ENCODE measurements around the gene DCAF8L1.

Gene DCAF8L1

GRCh38 chrX:27981349-27981748 is at the start of gene DCAF8L1:
Gene DCAF8L1 (minus strand): TSS chrX:27981449. CDS start chrX:27981334, 115 bp downstream.
- no peak for TF ChIP-seq CTCF (IDR thresholded peaks at IDR 0.05; ENCODE audit: insufficient read depth, low read length, missing control alignments)
- no peak for DNase-seq (ENCODE audit: low read depth, low spot score)
- ChIA-PET CTCF (no interaction called here), POLR2A (no interaction called here)
- H3K4me3 ChIP-seq (ENCODE audit: low read depth, low read length) = no peak within 1 kb of the TSS

GRCh38 chrX:28022371-28022770 is 41.1 kb upstream of the DCAF8L1 start:
- no peak overlapping the region for H3K4me3 ChIP-seq (ENCODE audit: low read depth, low read length)
- POLR2A ChIA-PET = no interaction called here
- CTCF ChIA-PET = no interaction called here
- TF ChIP-seq CTCF (IDR thresholded peaks at IDR 0.05; ENCODE audit: insufficient read depth, low read length, missing control alignments) = no peak
- no peak for DNase-seq (ENCODE audit: low read depth, low spot score)

- no peak for TF ChIP-seq CTCF (IDR thresholded peaks at IDR 0.05; ENCODE audit: insufficient read depth, low read length, missing control alignments)
- POLR2A ChIA-PET = no interaction called here
- no peak for DNase-seq (ENCODE audit: low read depth, low spot score)
- H3K4me3 ChIP-seq (ENCODE audit: low read depth, low read length) = no peak overlapping the region
- CTCF ChIA-PET = no interaction called here
Measured at GRCh38 chrX:28016823-28017222, 35.6 kb upstream of the DCAF8L1 start.

GRCh38 chrX:28015993-28016392 is 34.7 kb upstream of the DCAF8L1 start:
- DNase-seq (ENCODE audit: low read depth, low spot score) = no peak
- H3K4me3 ChIP-seq (ENCODE audit: low read depth, low read length) = no peak overlapping the region
- TF ChIP-seq CTCF (IDR thresholded peaks at IDR 0.05; ENCODE audit: insufficient read depth, low read length, missing control alignments) = no peak
- POLR2A ChIA-PET = no interaction called here
- CTCF ChIA-PET = no interaction called here

- no peak for DNase-seq (ENCODE audit: low read depth, low spot score)
- no peak for TF ChIP-seq CTCF (IDR thresholded peaks at IDR 0.05; ENCODE audit: insufficient read depth, low read length, missing control alignments)
- H3K4me3 ChIP-seq (ENCODE audit: low read depth, low read length) = no peak overlapping the region
- ChIA-PET CTCF (no interaction called here), POLR2A (no interaction called here)
Measured at GRCh38 chrX:28010875-28011274, 29.6 kb upstream of the DCAF8L1 start.

GRCh38 chrX:27998666-27999065 is 17.4 kb upstream of the DCAF8L1 start:
- no peak for DNase-seq (ENCODE audit: low read depth, low spot score)
- no peak overlapping the region for H3K4me3 ChIP-seq (ENCODE audit: low read depth, low read length)
- ChIA-PET POLR2A (no interaction called here), CTCF (no interaction called here)
- no peak for TF ChIP-seq CTCF (IDR thresholded peaks at IDR 0.05; ENCODE audit: insufficient read depth, low read length, missing control alignments)

Data from AG04449 (cell line).